Fibroblast of lung (primary cell): ENCODE results near the gene RAPGEF4. TPM values are rescaled to one million over a fixed set of nuclear protein-coding genes. Genes with fewer than 3 reads are reported as not detected.

Experiments used
- DNase-seq, 2 donors: peaks; one replicate each; pipeline versions ENCODE4 v3.0.0 to v3.0.0-alpha.2; 2010; ENCODE audit warnings: low read depth in 2 of 2
- H2AFZ ChIP-seq: 2 replicates; pipeline ENCODE4 v1.5.1; 2012; ENCODE audit warnings: low read length, control low read depth, inconsistent platforms
- H3K27ac ChIP-seq: 2 replicates; pipeline ENCODE4 v1.5.1; 2011; ENCODE audit warnings: low read length, control low read depth; ENCODE audit not compliant: insufficient read depth
- H3K27me3 ChIP-seq: 2 replicates; pipeline ENCODE4 v1.5.1; 2011; ENCODE audit warnings: mild to moderate bottlenecking, low read length; ENCODE audit not compliant: control insufficient read depth, insufficient read depth
- H3K36me3 ChIP-seq: 2 replicates; pipeline ENCODE4 v1.5.1; 2011; ENCODE audit warnings: low read length; ENCODE audit not compliant: control insufficient read depth, insufficient read depth
- H3K4me1 ChIP-seq: 2 replicates; pipeline ENCODE4 v1.5.1; 2011; ENCODE audit warnings: low read length; ENCODE audit not compliant: control insufficient read depth, insufficient read depth; ENCODE audit errors: extremely low read depth
- H3K4me2 ChIP-seq: 2 replicates; pipeline ENCODE4 v1.5.1; 2011; ENCODE audit warnings: low read length, control low read depth; ENCODE audit not compliant: insufficient read depth; ENCODE audit errors: extremely low read depth
- H3K4me3 ChIP-seq, 4 experiments: fragments of 200-600 bp in 1 of 4; sonication (generic) in 1 of 4; replicated peaks in 1 of 4; 2 replicates each; pipeline ENCODE4 v1.5.1; 2011 to 2016; ENCODE audit warnings: low read length in 4 of 4, low read depth in 3 of 4, mild to moderate bottlenecking in 3 of 4, control low read depth in 2 of 4, inconsistent platforms in 1 of 4, mixed read lengths in 1 of 4; ENCODE audit not compliant: insufficient read depth in 1 of 4; ENCODE audit errors: control extremely low read depth in 1 of 4
- H3K79me2 ChIP-seq: 2 replicates; pipeline ENCODE4 v1.5.1; 2012; ENCODE audit warnings: mild to moderate bottlenecking, low read length, inconsistent platforms; ENCODE audit not compliant: control insufficient read depth, insufficient read depth
- H3K9ac ChIP-seq: 2 replicates; pipeline ENCODE4 v1.5.1; 2011; ENCODE audit warnings: mild to moderate bottlenecking, low read length, control low read depth; ENCODE audit not compliant: insufficient read depth
- H3K9me3 ChIP-seq: 2 replicates; pipeline ENCODE4 v1.5.1; 2012; ENCODE audit warnings: low read depth, low read length; ENCODE audit not compliant: control insufficient read depth, insufficient read depth
- H4K20me1 ChIP-seq: 2 replicates; pipeline ENCODE4 v1.5.1; 2011; ENCODE audit warnings: low read length; ENCODE audit not compliant: control insufficient read depth, insufficient read depth; ENCODE audit errors: extremely low read depth
- CTCF ChIP-seq, 2 donors: IDR thresholded peaks in 1 of 2; conservative IDR thresholded peaks in 1 of 2; 1 replicate in 1 of 2; 2 replicates in 1 of 2; pipeline ENCODE4 v1.5.1; 2011 to 2012; ENCODE audit warnings: low read length in 2 of 2, control low read depth in 1 of 2, inconsistent platforms in 1 of 2, low read depth in 1 of 2, mild to moderate bottlenecking in 1 of 2
- EZH2 ChIP-seq: IDR thresholded peaks from 2 replicates; pipeline ENCODE4 v1.5.1; 2012; ENCODE audit warnings: low read length, control low read depth, mild to moderate bottlenecking; ENCODE audit errors: missing control alignments
- polyA plus RNA-seq, 2 donors: library from polyadenylated mRNA; depleted of rRNA in 1 of 2; stranded (reverse) in 1 of 2; unstranded in 1 of 2; fragments of >200 nt; gene quantifications; 2 replicates each; pipeline ENCODE4 v1.2.1, GENCODE V29; 2011 to 2012; ENCODE audit warnings: missing spikeins in 1 of 2
- total RNA-seq: library from RNA; depleted of rRNA; stranded (reverse); fragments of >200 nt; gene quantifications from 2 replicates; pipeline ENCODE4 v1.2.1, GENCODE V29; 2014

The RAPGEF4 gene
- total and polyA plus RNA-seq, 2 donors (not counting 1 experiment from before 2014, with no cell fraction given): 0.51 to 3.0 TPM

GRCh38 chr2:172905937-172906811 lies 170.5 kb downstream of the RAPGEF4 start:
- Histone ChIP-seq H3K79me2 (no peaks in the 10 kb centered on the region), H3K27ac (no peak overlapping the region), H3K4me3 (no peak overlapping the region), H3K9ac (no peak overlapping the region), H3K9me3 (no peaks in the 10 kb centered on the region), H2AFZ (no peak overlapping the region), H4K20me1 (no peaks in the 10 kb centered on the region), H3K4me2 (no peak overlapping the region), H3K27me3 (no peaks in the 10 kb centered on the region), H3K36me3 (no peaks in the 10 kb centered on the region), H3K4me1 (no peaks in the 10 kb centered on the region)
- DNase-seq: no peak
- TF ChIP-seq CTCF (conservative IDR thresholded peaks at IDR 0.05 in 1 of 2, IDR thresholded peaks at IDR 0.05 in 1 of 2; ENCODE audit: low read depth in 1 of 2, low read length in 2 of 2) (no peak), EZH2 (no peak)

- Histone ChIP-seq H3K79me2 (no peaks in the 10 kb centered on the region), H3K36me3 (no peaks in the 10 kb centered on the region), H2AFZ (no peak overlapping the region), H3K9ac (no peak overlapping the region), H3K27ac (no peak overlapping the region), H3K27me3 (no peaks in the 10 kb centered on the region), H3K4me3 (no peak overlapping the region), H3K9me3 (no peaks in the 10 kb centered on the region), H3K4me1 (no peaks in the 10 kb centered on the region), H4K20me1 (no peaks in the 10 kb centered on the region), H3K4me2 (no peak overlapping the region)
- no peak for DNase-seq
- TF ChIP-seq EZH2: no peak
- TF ChIP-seq CTCF (conservative IDR thresholded peaks at IDR 0.05 in 1 of 2, IDR thresholded peaks at IDR 0.05 in 1 of 2; ENCODE audit: low read depth in 1 of 2, low read length in 2 of 2): no peak
Measured at GRCh38 chr2:172908275-172908674, 172.6 kb downstream of the RAPGEF4 start.

- Histone ChIP-seq H3K9ac (no peak overlapping the region), H3K9me3 (no peaks in the 10 kb centered on the region), H2AFZ (no peak overlapping the region), H3K79me2 (no peaks in the 10 kb centered on the region), H3K4me1 (no peaks in the 10 kb centered on the region), H4K20me1 (no peaks in the 10 kb centered on the region), H3K27me3 (no peaks in the 10 kb centered on the region), H3K4me3 (no peak overlapping the region), H3K27ac (no peak overlapping the region), H3K36me3 (no peaks in the 10 kb centered on the region), H3K4me2 (no peak overlapping the region)
- no peak for TF ChIP-seq CTCF (conservative IDR thresholded peaks at IDR 0.05 in 1 of 2, IDR thresholded peaks at IDR 0.05 in 1 of 2; ENCODE audit: low read depth in 1 of 2, low read length in 2 of 2)
- TF ChIP-seq EZH2: no peak
- no peak for DNase-seq
Measured at GRCh38 chr2:172909454-172909853, 173.8 kb downstream of the RAPGEF4 start.
